Esophagus mucosa (tissue), 1 donor: ENCODE measurements around the gene RASIP1. TPM values are rescaled to one million over a fixed set of nuclear protein-coding genes. Genes with fewer than 3 reads are reported as not detected.
"Not testable (repeated sequence)": the region's sequence is repeated elsewhere in the genome, so short reads cannot be mapped to it uniquely, and the experiment has no call there.

ENCODE experiments used
- ATAC-seq: fragments of 200-7000 bp; cut with Tn5 transposase; one replicate; pipeline ENCODE4 v1.9.1; 2020
- total RNA-seq: library from RNA; stranded (reverse); gene quantifications from one replicate; pipeline ENCODE4 v1.2.4, GENCODE V29; 2023
- donor health status: DM: yes; HTN: yes; CAD: no.

The RASIP1 gene
- total RNA-seq, 1 donor from 2014 or later = 7.3 TPM

GRCh38 chr19:48731452-48731851 is 9.0 kb downstream of the RASIP1 start:
- no peak for ATAC-seq

- peak; percentile 41 for ATAC-seq
Observed at GRCh38 chr19:48728911-48729664, 11.3 kb downstream of the RASIP1 start.

- ATAC-seq = peak; percentile 29
Observed at GRCh38 chr19:48726556-48726955, 13.9 kb downstream of the RASIP1 start.

GRCh38 chr19:48724796-48725753 is 15.3 kb downstream of the RASIP1 start:
- ATAC-seq = peak; percentile 13

- ATAC-seq = no peak
Observed at GRCh38 chr19:48722196-48722708, 18.2 kb downstream of the RASIP1 start.

GRCh38 chr19:48720613-48721296 is 19.7 kb downstream of the RASIP1 start:
- ATAC-seq = peak; percentile 76

- ATAC-seq = peak; percentile 1
Observed at GRCh38 chr19:48720251-48720612, 20.2 kb downstream of the RASIP1 start.

- no peak for ATAC-seq
Observed at GRCh38 chr19:48719263-48720171, 20.9 kb downstream of the RASIP1 start, which contains the start of gene MAMSTR. Gene MAMSTR (minus strand): TSS chr19:48719725. CDS start chr19:48719031, 694 bp downstream.

- no peak for ATAC-seq
Observed at GRCh38 chr19:48718711-48719231, 21.6 kb downstream of the RASIP1 start.

GRCh38 chr19:48718106-48718505 is 22.3 kb downstream of the RASIP1 start:
- not testable (repeated sequence) for ATAC-seq

GRCh38 chr19:48716562-48717291 is 23.7 kb downstream of the RASIP1 start:
- no peak for ATAC-seq

GRCh38 chr19:48715681-48716171 is 24.7 kb downstream of the RASIP1 start:
- no peak for ATAC-seq

- ATAC-seq = no peak
Observed at GRCh38 chr19:48714759-48715675, 25.4 kb downstream of the RASIP1 start.

GRCh38 chr19:48713864-48714755 is 26.3 kb downstream of the RASIP1 start:
- ATAC-seq = peak; percentile 92

- no peak for ATAC-seq
Observed at GRCh38 chr19:48713041-48713863, 27.2 kb downstream of the RASIP1 start.

- no peak for ATAC-seq
Observed at GRCh38 chr19:48711106-48711662, 29.2 kb downstream of the RASIP1 start.

- ATAC-seq = peak; percentile 2
Observed at GRCh38 chr19:48708471-48708870, 31.9 kb downstream of the RASIP1 start.
